K562 (cell line): ENCODE data around the gene BCAS3. TPM values are rescaled to one million over a fixed set of nuclear protein-coding genes. Genes with fewer than 3 reads are reported as not detected.

Experiments used
- ATAC-seq: fragments of 200-7000 bp; cut with Tn5 transposase; 3 replicates; pipeline ENCODE4 v1.9.1; 2020; ENCODE audit warnings: moderate library complexity
- BruUV-seq: library from RNA; stranded (reverse); fragments of 400-500 nt; replicated peaks from 2 replicates; lab custom pipeline; 2021; lab: Mats Ljungman, UMichigan
- CTCF ChIA-PET: fragments of 300-600 bp; formaldehyde crosslinking; extraction: SDS; loops from one replicate; lab custom pipeline; 2021; ENCODE audit warnings: low intra/inter-chr PET ratio; lab: Yijun Ruan, JAX
- POLR2A ChIA-PET: fragments of 300-600, 350-650 bp; sonication (Branson Sonifier 250); formaldehyde crosslinking; extraction: SDS; loops from one replicate; lab custom pipeline; 2021; ENCODE audit warnings: antibody characterized with exemption, inconsistent platforms; lab: Yijun Ruan, JAX
- DNase-seq, 4 experiments: peaks; one replicate each; pipeline versions ENCODE4 v3.0.0 to v3.0.0-alpha.2; 2011 to 2018; ENCODE audit warnings: low spot score in 3 of 4, mixed read lengths in 3 of 4; ENCODE audit errors: extremely low read depth in 1 of 4
- FAIRE-seq: peaks from 2 replicates; lab custom pipeline; 2011; peaks lifted over from hg19 to GRCh38; lab: Jason Lieb, UNC
- H2AFZ ChIP-seq: 2 replicates; pipeline ENCODE4 v1.6.0; 2011; ENCODE audit warnings: low read depth, low read length, control low read depth, inconsistent platforms
- H3K27ac ChIP-seq: fragments of 200-600 bp; 3 replicates; pipeline ENCODE4 v1.8.0; 2011; ENCODE audit warnings: low read depth, mild to moderate bottlenecking, control low read depth, inconsistent platforms, low read length, moderate library complexity, mixed read lengths; ENCODE audit errors: extremely low read depth
- H3K27me3 ChIP-seq, 2 experiments: fragments of 300-600 bp in 1 of 2; 2 replicates in 1 of 2; 3 replicates in 1 of 2; pipeline versions ENCODE4 v1.6.0 to v1.8.0; 2011; ENCODE audit warnings: inconsistent platforms in 2 of 2, low read length in 2 of 2, mild to moderate bottlenecking in 1 of 2, mixed read lengths in 1 of 2, moderate library complexity in 1 of 2; ENCODE audit not compliant: control insufficient read depth in 2 of 2, insufficient read depth in 2 of 2
- H3K36me3 ChIP-seq: fragments of 300-600 bp; 3 replicates; pipeline ENCODE4 v1.8.0; 2011; ENCODE audit warnings: mild to moderate bottlenecking, low read length, inconsistent platforms; ENCODE audit not compliant: control insufficient read depth, insufficient read depth
- H3K4me1 ChIP-seq, 2 experiments: fragments of 200-600 bp in 1 of 2; replicated peaks in 1 of 2; 2 replicates in 1 of 2; 3 replicates in 1 of 2; pipeline versions ENCODE4 v1.5.1 to v1.8.0; 2011; ENCODE audit warnings: inconsistent platforms in 2 of 2, low read length in 2 of 2, mild to moderate bottlenecking in 1 of 2, mixed read lengths in 1 of 2, moderate library complexity in 1 of 2; ENCODE audit not compliant: control insufficient read depth in 2 of 2, insufficient read depth in 2 of 2
- H3K4me2 ChIP-seq: 2 replicates; pipeline ENCODE4 v1.6.1; 2011; ENCODE audit warnings: low read length, control low read depth, inconsistent platforms, mixed read lengths; ENCODE audit not compliant: insufficient read depth
- H3K4me3 ChIP-seq: fragments of 200-600 bp; sonication (generic), shearing (Covaris generic); 2 replicates; pipeline ENCODE4 v1.5.1; 2016; ENCODE audit warnings: control low read depth, inconsistent platforms
- H3K79me2 ChIP-seq: fragments of 200-600 bp; 3 replicates; pipeline ENCODE4 v1.8.0; 2011; ENCODE audit warnings: low read length, inconsistent platforms; ENCODE audit not compliant: control insufficient read depth, insufficient read depth
- H3K9ac ChIP-seq, 2 experiments: 2 replicates each; pipeline versions ENCODE4 v1.6.0 to v1.6.1; 2011; ENCODE audit warnings: low read depth in 2 of 2, low read length in 2 of 2, control low read depth in 1 of 2, inconsistent platforms in 1 of 2, mild to moderate bottlenecking in 1 of 2, mixed read lengths in 1 of 2; ENCODE audit not compliant: insufficient read depth in 1 of 2
- H3K9me1 ChIP-seq: one replicate; pipeline ENCODE4 v1.6.0; 2011; ENCODE audit warnings: inconsistent platforms, mild to moderate bottlenecking, low read length, moderate library complexity; ENCODE audit not compliant: control insufficient read depth, insufficient read depth
- H3K9me3 ChIP-seq: replicated peaks from 2 replicates; pipeline ENCODE4 v1.5.1; 2011; ENCODE audit warnings: low read depth, low read length, inconsistent platforms; ENCODE audit not compliant: control insufficient read depth, insufficient read depth
- H4K20me1 ChIP-seq: replicated peaks from 2 replicates; pipeline ENCODE4 v1.6.1; 2011; ENCODE audit warnings: low read length, inconsistent platforms, mixed read lengths; ENCODE audit not compliant: control insufficient read depth, insufficient read depth
- BACH1 ChIP-seq: fragments of 200-800 bp; sonication (Bioruptor generic); IDR thresholded peaks from 2 replicates; pipeline ENCODE4 v1.6.1; 2016; ENCODE audit warnings: missing genetic modification characterization, missing compliant biosample characterization
- CEBPZ ChIP-seq: fragments of 150-350 bp; IDR thresholded peaks from 2 replicates; pipeline ENCODE4 v1.6.1; 2014; ENCODE audit warnings: low read depth, mild to moderate bottlenecking, low read length, borderline replicate concordance
- SNIP1 ChIP-seq: fragments of 450-650 bp; IDR thresholded peaks from 2 replicates; pipeline ENCODE4 v1.7.1; 2017; ENCODE audit warnings: low read depth, mild to moderate bottlenecking
- ZBTB11 ChIP-seq, 3 experiments: fragments of 200-800 bp in 1 of 3; fragments of 250-450 bp in 1 of 3; fragments of 450-650 bp in 1 of 3; sonication (Bioruptor Pico) in 1 of 3; sonication (Bioruptor generic) in 1 of 3; formaldehyde crosslinking in 1 of 3; IDR thresholded peaks; 2 replicates each; pipeline versions ENCODE4 v1.6.1 to v1.8.0; 2016 to 2022; ENCODE audit warnings: mild to moderate bottlenecking in 2 of 3, missing genetic modification characterization in 2 of 3, missing compliant biosample characterization in 1 of 3, moderate library complexity in 1 of 3
- WGBS: fragments of 100-300 bp; shearing (Covaris generic); methylation state at CpG from one replicate; pipeline ENCODE4 v1.1.6; 2016; ENCODE audit warnings: low coverage, mixed read lengths; ENCODE audit not compliant: insufficient coverage; ENCODE audit errors: missing lambda C conversion rate; 5-methylcytosine and 5-hydroxymethylcytosine counted together
- in situ Hi-C: fragments of 300-500 bp; cut with MboI; formaldehyde crosslinking; loops from 4 replicates; pipeline ENCODE4 v1.15.0; 2018; ENCODE audit warnings: inconsistent platforms, mixed read lengths
- intact Hi-C: fragments of 100-400 bp; cut with micrococcal nuclease; formaldehyde crosslinking; loops from 2 replicates; pipeline ENCODE4 v1.14.2; 2022
- polyA plus RNA-seq, 8 experiments: library from polyadenylated mRNA; depleted of rRNA in 4 of 8; stranded (reverse) in 5 of 8; unstranded in 3 of 8; fragments of >200 nt; fragmentation: Nextera tagmentation in 2 of 8; fragmentation: Illumina TruSeq in 1 of 8; extraction: Ambion mirVana in 2 of 8; extraction: Trizol in 1 of 8; gene quantifications; 2 replicates each; pipeline versions ENCODE4 v1.2.1 to v1.2.3, GENCODE V29; 2011 to 2014; ENCODE audit warnings: inconsistent platforms in 1 of 8, missing spikeins in 1 of 8
- total RNA-seq, 7 experiments: library from RNA; depleted of rRNA in 6 of 7; stranded (reverse); fragments of >200 nt in 6 of 7; fragmentation: Illumina TruSeq in 2 of 7; extraction: Trizol in 2 of 7; gene quantifications; 2 replicates each; pipeline versions ENCODE4 v1.2.1 to v1.2.3, GENCODE V29; 2011 to 2021; ENCODE audit warnings: low replicate concordance in 1 of 7

The BCAS3 gene
- total and polyA plus RNA-seq, 9 of the 15 experiments (the other 6 are each of a cell fraction or from before 2014, with no cell fraction given): 1.9 to 5.5 (median 3.5) TPM

DNA sequence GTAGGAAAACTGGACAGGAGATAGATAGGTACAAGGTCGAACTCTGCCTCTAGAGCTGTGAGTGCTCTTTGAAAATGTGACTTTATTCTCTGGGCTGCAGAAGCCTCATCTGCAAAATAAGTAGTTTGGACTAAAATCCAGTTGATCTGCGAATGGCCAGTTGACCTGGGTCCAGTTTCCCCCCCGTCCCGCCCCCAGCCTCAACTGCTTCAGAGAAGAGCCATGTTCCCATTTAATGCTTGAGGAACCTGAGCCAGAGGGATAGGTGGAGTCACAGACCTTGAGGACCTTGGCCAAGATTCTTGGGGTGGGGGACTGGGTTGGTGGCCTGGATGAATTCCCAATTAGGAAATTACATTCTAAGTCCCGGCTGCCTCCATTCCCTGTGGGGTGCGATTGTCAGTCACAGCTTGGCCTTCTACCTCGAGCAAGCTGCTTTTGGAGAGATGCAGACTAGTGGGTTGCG, 736.0 kb downstream of the BCAS3 start:
- H3K9ac ChIP-seq: no peak overlapping the region
- CTCF ChIA-PET: interaction anchor here (1.2 kb wide), 1 partner anchor 170 kb away, joined by 3 read pairs; no protein-coding TSS in a partner anchor
- FAIRE-seq (no peak), DNase-seq (no peak), ATAC-seq (no peak)
- H3K79me2 ChIP-seq: no peaks in the 10 kb centered on the region
- no peaks in the 10 kb centered on the region for H3K36me3 ChIP-seq
- H2AFZ ChIP-seq: no peak overlapping the region
- no peak for TF ChIP-seq CEBPZ
- peak in 1 of 3 experiments; percentile 67; a peak in 1 of 6 replicates for TF ChIP-seq ZBTB11 (CRISPR knock-in tag; IDR thresholded peaks at IDR 0.05)
- no peak for TF ChIP-seq SNIP1
- TF ChIP-seq BACH1 (tag): 0 out of 2 replicates have a peak, but pooled peaks have one; percentile 19
- no peak overlapping the region for H3K4me3 ChIP-seq
- H3K27me3 ChIP-seq: peaks cover 1 to 3% of the 10 kb centered on the region in 2 experiments; a peak in 3 of 5 replicates
- H4K20me1 ChIP-seq: no peaks in the 10 kb centered on the region
- H3K4me1 ChIP-seq: peaks cover 0 to 43% of the 10 kb centered on the region in 2 experiments; a peak in 4 of 5 replicates
- WGBS: 24% methylated on average over 8 of the region's 8 CpGs
- BruUV-seq: no TSS peak
- H3K9me3 ChIP-seq: no peaks in the 10 kb centered on the region
- POLR2A ChIA-PET: interaction anchor here (1.5 kb wide), 1 partner anchor 169 kb away, joined by 3 read pairs; no protein-coding TSS in a partner anchor
- H3K4me2 ChIP-seq: no peak overlapping the region
- H3K9me1 ChIP-seq: no peaks in the 10 kb centered on the region
- in situ Hi-C loops (no loop called here), intact Hi-C loops (loop anchor here (2.0 to 10.0 kb wide), 4 partner anchors 137 to 421 kb away; no protein-coding TSS in a partner anchor)
- H3K27ac ChIP-seq: no peak overlapping the region
